HL-60 (cell line): ENCODE results near the gene ARID1A.

Experiments
- TF ChIP-seq, protein P1 (sequence below): IDR thresholded peaks from one replicate; pipeline ENCODE4 v1.5.1; 2011; ENCODE audit warnings: low read length, control low read depth, inconsistent platforms; ENCODE audit not compliant: insufficient read depth
- TF ChIP-seq, protein P2 (sequence below): IDR thresholded peaks from 2 replicates; pipeline ENCODE4 v1.6.1; 2012; ENCODE audit warnings: low read depth; ENCODE audit not compliant: insufficient replicate concordance

DNA sequence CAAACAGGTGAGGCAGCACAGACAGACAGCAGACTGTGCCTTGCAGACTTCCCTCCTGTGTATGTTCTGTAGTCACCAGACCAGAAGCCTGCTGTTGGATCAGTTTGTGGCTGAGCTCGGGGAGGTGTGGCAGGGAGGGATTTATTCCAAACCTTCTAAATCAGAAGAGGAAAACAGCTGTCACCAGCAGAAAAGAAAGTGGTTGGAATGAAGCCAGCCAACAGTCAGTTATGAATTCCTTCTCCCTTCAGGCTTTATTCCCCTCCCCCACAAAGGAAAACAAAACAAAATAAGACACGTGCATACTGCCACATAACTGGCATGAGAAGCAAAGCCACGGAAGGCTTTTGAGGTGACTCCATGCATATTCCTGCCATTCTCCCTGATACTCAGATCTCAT lies 72.9 kb downstream of the ARID1A start:
- TF ChIP-seq, protein P1, sequence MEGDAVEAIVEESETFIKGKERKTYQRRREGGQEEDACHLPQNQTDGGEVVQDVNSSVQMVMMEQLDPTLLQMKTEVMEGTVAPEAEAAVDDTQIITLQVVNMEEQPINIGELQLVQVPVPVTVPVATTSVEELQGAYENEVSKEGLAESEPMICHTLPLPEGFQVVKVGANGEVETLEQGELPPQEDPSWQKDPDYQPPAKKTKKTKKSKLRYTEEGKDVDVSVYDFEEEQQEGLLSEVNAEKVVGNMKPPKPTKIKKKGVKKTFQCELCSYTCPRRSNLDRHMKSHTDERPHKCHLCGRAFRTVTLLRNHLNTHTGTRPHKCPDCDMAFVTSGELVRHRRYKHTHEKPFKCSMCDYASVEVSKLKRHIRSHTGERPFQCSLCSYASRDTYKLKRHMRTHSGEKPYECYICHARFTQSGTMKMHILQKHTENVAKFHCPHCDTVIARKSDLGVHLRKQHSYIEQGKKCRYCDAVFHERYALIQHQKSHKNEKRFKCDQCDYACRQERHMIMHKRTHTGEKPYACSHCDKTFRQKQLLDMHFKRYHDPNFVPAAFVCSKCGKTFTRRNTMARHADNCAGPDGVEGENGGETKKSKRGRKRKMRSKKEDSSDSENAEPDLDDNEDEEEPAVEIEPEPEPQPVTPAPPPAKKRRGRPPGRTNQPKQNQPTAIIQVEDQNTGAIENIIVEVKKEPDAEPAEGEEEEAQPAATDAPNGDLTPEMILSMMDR = no peak
- TF ChIP-seq, protein P2, sequence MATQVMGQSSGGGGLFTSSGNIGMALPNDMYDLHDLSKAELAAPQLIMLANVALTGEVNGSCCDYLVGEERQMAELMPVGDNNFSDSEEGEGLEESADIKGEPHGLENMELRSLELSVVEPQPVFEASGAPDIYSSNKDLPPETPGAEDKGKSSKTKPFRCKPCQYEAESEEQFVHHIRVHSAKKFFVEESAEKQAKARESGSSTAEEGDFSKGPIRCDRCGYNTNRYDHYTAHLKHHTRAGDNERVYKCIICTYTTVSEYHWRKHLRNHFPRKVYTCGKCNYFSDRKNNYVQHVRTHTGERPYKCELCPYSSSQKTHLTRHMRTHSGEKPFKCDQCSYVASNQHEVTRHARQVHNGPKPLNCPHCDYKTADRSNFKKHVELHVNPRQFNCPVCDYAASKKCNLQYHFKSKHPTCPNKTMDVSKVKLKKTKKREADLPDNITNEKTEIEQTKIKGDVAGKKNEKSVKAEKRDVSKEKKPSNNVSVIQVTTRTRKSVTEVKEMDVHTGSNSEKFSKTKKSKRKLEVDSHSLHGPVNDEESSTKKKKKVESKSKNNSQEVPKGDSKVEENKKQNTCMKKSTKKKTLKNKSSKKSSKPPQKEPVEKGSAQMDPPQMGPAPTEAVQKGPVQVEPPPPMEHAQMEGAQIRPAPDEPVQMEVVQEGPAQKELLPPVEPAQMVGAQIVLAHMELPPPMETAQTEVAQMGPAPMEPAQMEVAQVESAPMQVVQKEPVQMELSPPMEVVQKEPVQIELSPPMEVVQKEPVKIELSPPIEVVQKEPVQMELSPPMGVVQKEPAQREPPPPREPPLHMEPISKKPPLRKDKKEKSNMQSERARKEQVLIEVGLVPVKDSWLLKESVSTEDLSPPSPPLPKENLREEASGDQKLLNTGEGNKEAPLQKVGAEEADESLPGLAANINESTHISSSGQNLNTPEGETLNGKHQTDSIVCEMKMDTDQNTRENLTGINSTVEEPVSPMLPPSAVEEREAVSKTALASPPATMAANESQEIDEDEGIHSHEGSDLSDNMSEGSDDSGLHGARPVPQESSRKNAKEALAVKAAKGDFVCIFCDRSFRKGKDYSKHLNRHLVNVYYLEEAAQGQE = no peak
